Progenitor cell of endocrine pancreas (in vitro differentiated cells): ENCODE results near the gene DPP6. TPM values are rescaled to one million over a fixed set of nuclear protein-coding genes. Genes with fewer than 3 reads are reported as not detected.

Experiments used
- DNase-seq: peaks from one replicate; pipeline ENCODE4 v3.0.0; 2021; ENCODE audit warnings: low spot score; ENCODE audit not compliant: unreplicated experiment
- H3K27ac Mint-ChIP-seq: 2 replicates; pipeline ENCODE4 v1.8.0; 2021; ENCODE audit warnings: mild to moderate bottlenecking, moderate library complexity, mixed read lengths
- H3K27me3 Mint-ChIP-seq: 2 replicates; pipeline ENCODE4 v1.8.0; 2021; ENCODE audit warnings: mixed read lengths
- H3K36me3 Mint-ChIP-seq: 2 replicates; pipeline ENCODE4 v1.8.0; 2022; ENCODE audit warnings: mixed read lengths; ENCODE audit not compliant: insufficient read depth
- H3K4me1 Mint-ChIP-seq: 2 replicates; pipeline ENCODE4 v1.8.0; 2021; ENCODE audit warnings: low read depth, mixed read lengths
- H3K4me3 Mint-ChIP-seq: 2 replicates; pipeline ENCODE4 v1.8.0; 2021; ENCODE audit warnings: low read depth, mild to moderate bottlenecking, moderate library complexity, mixed read lengths
- H3K9me3 Mint-ChIP-seq: 2 replicates; pipeline ENCODE4 v1.8.0; 2021; ENCODE audit warnings: low read depth, mixed read lengths
- total RNA-seq: library from RNA; stranded (reverse); gene quantifications from 2 replicates; pipeline ENCODE4 v1.2.1, GENCODE V29; 2021
- TF ChIP-seq, protein P1 (sequence below): fragments of 200-600 bp; sonication (generic); IDR thresholded peaks from one replicate; pipeline ENCODE4 v1.5.0; 2021; ENCODE audit warnings: antibody characterized with exemption, mild to moderate bottlenecking; ENCODE audit not compliant: unreplicated experiment

DPP6 gene
- total RNA-seq, 1 donor from 2014 or later: 13.4 TPM

DNA sequence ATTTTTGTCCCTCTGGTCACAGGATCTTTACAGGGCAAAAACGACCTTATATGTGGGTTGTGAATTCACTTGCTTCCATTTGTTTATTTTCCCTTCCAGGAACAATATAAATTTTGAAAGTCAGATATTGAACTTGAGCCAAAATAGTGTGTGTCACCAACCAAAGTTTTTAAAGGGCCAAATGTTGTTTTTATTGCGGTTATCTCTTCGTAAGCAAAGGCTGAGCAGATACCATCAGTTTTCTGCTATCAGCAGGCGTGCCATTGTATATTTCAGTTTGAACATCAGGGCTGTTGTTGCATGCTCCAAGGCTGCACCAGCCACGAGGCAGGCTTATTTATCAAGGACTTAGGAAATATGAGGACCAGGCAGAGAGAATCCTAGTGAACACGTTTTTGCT is 790.4 kb downstream of the DPP6 start:
- Mint-ChIP-seq H3K9me3 (no peaks in the 10 kb centered on the region), H3K4me1 (peaks cover 23% of the 10 kb centered on the region), H3K27me3 (peaks cover 15% of the 10 kb centered on the region), H3K36me3 (no peaks in the 10 kb centered on the region), H3K4me3 (no peak overlapping the region), H3K27ac (no peak overlapping the region)
- TF ChIP-seq, protein P1, sequence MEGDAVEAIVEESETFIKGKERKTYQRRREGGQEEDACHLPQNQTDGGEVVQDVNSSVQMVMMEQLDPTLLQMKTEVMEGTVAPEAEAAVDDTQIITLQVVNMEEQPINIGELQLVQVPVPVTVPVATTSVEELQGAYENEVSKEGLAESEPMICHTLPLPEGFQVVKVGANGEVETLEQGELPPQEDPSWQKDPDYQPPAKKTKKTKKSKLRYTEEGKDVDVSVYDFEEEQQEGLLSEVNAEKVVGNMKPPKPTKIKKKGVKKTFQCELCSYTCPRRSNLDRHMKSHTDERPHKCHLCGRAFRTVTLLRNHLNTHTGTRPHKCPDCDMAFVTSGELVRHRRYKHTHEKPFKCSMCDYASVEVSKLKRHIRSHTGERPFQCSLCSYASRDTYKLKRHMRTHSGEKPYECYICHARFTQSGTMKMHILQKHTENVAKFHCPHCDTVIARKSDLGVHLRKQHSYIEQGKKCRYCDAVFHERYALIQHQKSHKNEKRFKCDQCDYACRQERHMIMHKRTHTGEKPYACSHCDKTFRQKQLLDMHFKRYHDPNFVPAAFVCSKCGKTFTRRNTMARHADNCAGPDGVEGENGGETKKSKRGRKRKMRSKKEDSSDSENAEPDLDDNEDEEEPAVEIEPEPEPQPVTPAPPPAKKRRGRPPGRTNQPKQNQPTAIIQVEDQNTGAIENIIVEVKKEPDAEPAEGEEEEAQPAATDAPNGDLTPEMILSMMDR: no peak
- no peak for DNase-seq

DNA sequence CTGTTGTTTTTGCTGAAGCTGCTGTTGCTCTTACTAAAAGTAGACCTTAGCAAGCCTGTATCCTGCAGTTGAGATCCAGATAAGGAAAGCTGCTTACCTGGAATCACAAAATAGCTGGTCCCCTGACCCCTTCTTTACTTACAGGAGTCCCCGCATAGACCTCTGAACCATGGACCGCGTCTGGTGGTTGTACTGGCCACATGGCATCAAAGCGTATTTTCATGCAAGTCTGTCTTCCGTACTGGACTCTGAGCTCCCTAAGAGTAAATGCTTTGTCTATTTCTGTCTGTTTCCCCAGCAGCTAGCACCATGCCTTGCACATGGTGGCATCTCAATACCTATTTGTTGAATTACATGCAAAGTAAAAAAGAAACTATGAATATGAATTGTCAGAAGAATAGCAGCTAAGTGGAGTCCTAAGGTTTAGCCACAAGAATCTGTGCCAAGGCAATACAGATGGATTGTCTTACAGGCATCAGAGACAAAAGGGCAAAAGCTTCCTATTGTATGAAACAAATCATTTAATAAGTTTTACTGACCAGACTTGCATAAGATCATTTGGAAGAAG is 791.6 kb downstream of the DPP6 start:
- H3K4me3 Mint-ChIP-seq: no peak overlapping the region
- peaks cover 15% of the 10 kb centered on the region for H3K27me3 Mint-ChIP-seq
- no peak for DNase-seq
- TF ChIP-seq, protein P1: no peak
- no peaks in the 10 kb centered on the region for H3K9me3 Mint-ChIP-seq
- H3K36me3 Mint-ChIP-seq: no peaks in the 10 kb centered on the region
- peaks cover 23% of the 10 kb centered on the region for H3K4me1 Mint-ChIP-seq
- H3K27ac Mint-ChIP-seq: no peak overlapping the region

DNA sequence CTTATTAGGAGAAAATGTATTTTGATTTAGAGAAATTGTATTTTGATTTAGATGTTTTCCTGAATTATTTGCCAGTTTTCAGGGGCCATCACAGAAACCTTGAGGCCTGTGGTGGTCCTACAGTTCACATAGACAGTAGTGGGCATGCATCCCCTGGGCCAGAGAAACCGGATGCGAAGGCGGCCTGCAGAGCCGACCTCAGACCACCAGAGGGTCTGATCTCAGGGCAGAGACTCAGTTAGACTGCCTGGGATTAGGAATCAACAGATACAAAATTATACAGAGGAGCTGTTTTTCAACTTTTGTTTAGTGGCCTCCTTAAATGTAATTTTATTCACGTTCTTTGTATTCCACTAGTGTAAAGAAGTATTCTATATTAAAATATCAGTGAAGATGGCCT is 792.3 kb downstream of the DPP6 start:
- TF ChIP-seq, protein P1: peak; percentile 45
- H3K36me3 Mint-ChIP-seq: no peaks in the 10 kb centered on the region
- peaks cover 23% of the 10 kb centered on the region for H3K4me1 Mint-ChIP-seq
- peaks cover 3% of the 10 kb centered on the region for H3K9me3 Mint-ChIP-seq
- H3K27ac Mint-ChIP-seq: no peak overlapping the region
- H3K27me3 Mint-ChIP-seq: peaks cover 15% of the 10 kb centered on the region
- no peak for DNase-seq
- H3K4me3 Mint-ChIP-seq: no peak overlapping the region

DNA sequence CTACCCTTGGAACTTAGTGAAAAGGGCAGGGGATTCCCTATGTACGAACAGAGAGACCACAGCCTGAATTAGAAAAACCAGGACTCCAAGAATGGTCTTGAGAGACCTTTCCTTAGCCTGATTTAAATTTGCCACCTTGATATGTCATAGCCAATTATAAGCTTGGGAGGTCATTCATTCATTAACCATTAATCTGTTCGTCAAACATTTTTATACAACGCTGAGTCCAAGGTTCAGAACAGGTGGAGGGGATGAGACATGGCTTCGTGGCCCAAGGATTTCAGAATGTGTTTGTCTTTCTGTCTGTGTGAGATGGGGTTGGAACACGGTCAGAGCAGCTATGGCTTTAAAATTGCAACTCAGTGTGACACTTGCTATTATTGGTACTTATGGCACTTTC is 792.8 kb downstream of the DPP6 start:
- Mint-ChIP-seq H3K4me3 (no peak overlapping the region), H3K4me1 (peaks cover 23% of the 10 kb centered on the region), H3K27ac (no peak overlapping the region), H3K36me3 (no peaks in the 10 kb centered on the region), H3K9me3 (peaks cover 5% of the 10 kb centered on the region), H3K27me3 (peaks cover 12% of the 10 kb centered on the region)
- DNase-seq: no peak
- TF ChIP-seq, protein P1: no peak

DNA sequence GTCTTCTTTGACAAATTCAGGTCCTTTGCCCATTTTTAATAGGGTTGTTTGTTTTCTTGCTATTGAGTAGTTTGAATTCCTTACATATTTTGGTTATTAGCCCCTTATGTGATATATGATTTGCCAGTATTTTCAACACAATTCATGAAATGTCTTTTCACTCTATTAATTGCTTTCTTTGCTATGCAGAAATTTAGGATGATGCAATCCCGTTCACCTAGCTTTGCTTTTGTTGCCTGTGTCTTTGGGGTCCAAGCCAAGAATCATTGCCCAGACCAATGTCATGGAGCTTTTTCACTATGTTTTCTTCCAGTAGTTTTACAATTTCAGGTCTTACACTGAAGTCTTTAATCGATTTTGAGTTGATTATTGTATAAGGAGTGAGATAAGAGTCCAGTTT is 796.3 kb downstream of the DPP6 start:
- no peak for DNase-seq
- Mint-ChIP-seq H3K27me3 (no peaks in the 10 kb centered on the region), H3K36me3 (peaks cover 3% of the 10 kb centered on the region), H3K27ac (no peak overlapping the region), H3K9me3 (peaks cover 10% of the 10 kb centered on the region), H3K4me1 (peaks cover 7% of the 10 kb centered on the region), H3K4me3 (no peak overlapping the region)
- TF ChIP-seq, protein P1: no peak
